ENCODE data around the gene TBC1D3I.
"Not testable (repeated sequence)": the region's sequence is repeated elsewhere in the genome, so short reads cannot be mapped to it uniquely, and the experiment has no call there.

Gene TBC1D3I

DNA sequence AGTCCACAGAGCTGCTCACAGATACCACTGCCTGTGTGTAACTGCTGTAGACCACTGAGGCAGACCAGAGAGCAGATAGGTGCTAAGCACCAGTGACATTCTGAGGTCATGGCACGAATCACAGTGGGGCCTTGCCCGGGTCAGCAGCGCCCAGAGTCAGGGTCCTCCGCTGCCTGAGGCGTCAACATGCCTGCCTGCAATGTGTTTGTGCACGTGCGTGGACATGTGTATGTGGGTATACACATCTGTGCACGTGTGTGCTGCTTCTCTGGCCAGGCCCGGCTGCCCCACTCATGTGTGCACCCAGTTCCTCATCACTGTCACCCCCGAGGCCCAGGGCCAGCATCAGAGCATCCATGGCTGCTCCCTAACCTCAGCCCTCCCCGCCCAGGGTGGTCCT, at the start of gene TBC1D3I:
Gene TBC1D3I (minus strand): TSS at position 101 of the 400 bp plus-strand sequence. CDS start 1,585 bp downstream, outside the sequence.
- not testable (repeated sequence) for DNase-seq (ENCODE audit: low read depth in 2 of 3, low spot score in 1 of 3)

DNA sequence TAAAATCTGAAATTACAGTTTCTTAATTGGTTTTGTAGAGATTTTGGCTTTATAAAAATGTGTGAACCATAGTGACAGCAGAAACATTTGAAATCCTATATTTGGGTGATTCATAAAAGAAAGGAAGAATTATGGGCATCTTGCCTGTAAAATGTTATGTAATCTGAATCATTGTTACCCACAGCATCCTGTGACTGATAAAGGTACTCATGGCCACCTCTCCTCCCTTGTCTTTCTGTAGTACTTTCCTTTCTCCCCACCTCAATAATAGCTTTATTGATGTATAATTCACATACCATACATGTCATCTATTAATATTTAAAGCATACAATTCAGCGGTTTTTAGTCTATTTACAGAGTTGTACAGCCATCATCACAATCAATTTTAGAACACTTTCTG, 30.8 kb upstream of the TBC1D3I start:
- DNase-seq (ENCODE audit: low read depth in 2 of 3, low spot score in 1 of 3), result not testable (repeated sequence)

- DNase-seq (ENCODE audit: low read depth in 2 of 3, low spot score in 1 of 3), result not testable (repeated sequence)
These were observed 25.7 kb upstream of the TBC1D3I start for GRCh38 chr17:36289965-36290612.

- not testable (repeated sequence) for DNase-seq (ENCODE audit: low read depth in 2 of 3, low spot score in 1 of 3)
These were observed 19.8 kb upstream of the TBC1D3I start for GRCh38 chr17:36284219-36284618.

GRCh38 chr17:36283256-36283655, 18.9 kb upstream of the TBC1D3I start:
- DNase-seq (ENCODE audit: low read depth in 2 of 3, low spot score in 1 of 3), result not testable (repeated sequence)

- DNase-seq (ENCODE audit: low read depth in 2 of 3, low spot score in 1 of 3), result not testable (repeated sequence)
These were observed 22.3 kb downstream of the TBC1D3I start for GRCh38 chr17:36242046-36242445.

GRCh38 chr17:36229644-36230043, 34.7 kb downstream of the TBC1D3I start:
- not testable (repeated sequence) for DNase-seq (ENCODE audit: low read depth in 2 of 3, low spot score in 1 of 3)

GRCh38 chr17:36222967-36223366, 41.4 kb downstream of the TBC1D3I start:
- DNase-seq (ENCODE audit: low read depth in 2 of 3, low spot score in 1 of 3), result not testable (repeated sequence)

DNA sequence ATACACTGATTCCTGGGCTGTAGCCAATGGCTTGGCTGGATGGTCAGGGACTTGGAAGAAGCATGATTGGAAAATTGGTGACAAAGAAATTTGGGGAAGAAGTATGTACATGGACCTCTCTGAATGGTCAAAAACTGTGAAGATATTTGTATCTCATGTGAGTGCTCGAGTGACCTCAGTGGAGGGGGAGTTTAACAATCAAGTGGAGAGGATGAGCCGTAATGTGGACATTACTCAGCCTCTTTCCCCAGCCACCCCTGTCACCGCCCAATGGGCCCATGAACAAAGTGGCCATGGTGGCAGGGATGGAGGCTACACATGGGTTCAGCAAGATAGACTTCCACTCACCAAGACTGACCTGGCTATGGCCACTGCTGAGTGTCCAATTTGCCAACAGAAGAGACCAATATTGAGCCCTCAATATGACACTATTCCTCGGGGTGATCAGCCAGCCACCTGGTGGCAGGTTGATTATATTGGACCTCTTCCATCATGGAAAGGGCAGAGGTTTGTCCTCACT, 42.7 kb downstream of the TBC1D3I start:
- DNase-seq (ENCODE audit: low read depth in 2 of 3, low spot score in 1 of 3), result not testable (repeated sequence)

DNA sequence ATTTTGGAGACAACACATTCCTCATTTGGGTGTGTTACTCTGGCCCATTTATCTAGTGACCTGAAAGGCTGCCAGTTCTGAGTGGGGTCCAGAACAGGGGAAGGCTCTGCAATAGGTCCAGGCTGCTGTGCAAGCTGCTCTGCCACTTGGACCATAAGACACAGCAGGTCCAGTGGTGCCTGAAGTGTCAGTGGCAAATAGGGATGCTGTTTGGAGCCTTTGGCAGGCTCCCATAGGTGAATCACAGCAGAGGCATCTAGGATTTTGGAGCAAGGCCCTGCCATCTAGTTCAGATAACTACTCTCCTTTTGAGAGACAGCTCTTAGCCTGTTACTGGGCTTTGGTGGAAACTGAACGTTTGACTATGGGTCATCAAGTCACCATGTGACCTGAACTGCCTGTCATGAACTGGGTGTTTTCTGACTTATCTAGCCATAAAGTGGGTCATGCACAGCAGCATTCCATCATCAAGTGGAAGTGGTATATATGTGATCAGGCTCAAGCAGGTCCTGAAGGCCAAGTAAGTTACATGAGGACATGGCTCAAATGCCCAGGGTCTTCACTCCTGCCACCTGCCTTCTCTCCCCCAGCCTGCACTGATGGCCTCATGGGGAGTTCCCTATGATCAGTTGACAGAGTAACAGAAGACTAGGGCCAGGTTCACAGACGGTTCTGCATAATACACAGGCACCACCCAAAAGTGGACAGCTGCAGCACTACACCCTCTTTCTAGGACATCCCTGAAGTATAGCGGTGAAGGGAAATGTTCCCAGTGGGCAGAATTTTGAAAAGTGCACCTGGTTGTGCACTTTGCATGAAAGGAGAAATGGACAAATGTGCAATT, 43.4 kb downstream of the TBC1D3I start:
- not testable (repeated sequence) for DNase-seq (ENCODE audit: low read depth in 2 of 3, low spot score in 1 of 3)

GRCh38 chr17:36219556-36219955, 44.8 kb downstream of the TBC1D3I start:
- DNase-seq (ENCODE audit: low read depth in 2 of 3, low spot score in 1 of 3), result not testable (repeated sequence)

DNA sequence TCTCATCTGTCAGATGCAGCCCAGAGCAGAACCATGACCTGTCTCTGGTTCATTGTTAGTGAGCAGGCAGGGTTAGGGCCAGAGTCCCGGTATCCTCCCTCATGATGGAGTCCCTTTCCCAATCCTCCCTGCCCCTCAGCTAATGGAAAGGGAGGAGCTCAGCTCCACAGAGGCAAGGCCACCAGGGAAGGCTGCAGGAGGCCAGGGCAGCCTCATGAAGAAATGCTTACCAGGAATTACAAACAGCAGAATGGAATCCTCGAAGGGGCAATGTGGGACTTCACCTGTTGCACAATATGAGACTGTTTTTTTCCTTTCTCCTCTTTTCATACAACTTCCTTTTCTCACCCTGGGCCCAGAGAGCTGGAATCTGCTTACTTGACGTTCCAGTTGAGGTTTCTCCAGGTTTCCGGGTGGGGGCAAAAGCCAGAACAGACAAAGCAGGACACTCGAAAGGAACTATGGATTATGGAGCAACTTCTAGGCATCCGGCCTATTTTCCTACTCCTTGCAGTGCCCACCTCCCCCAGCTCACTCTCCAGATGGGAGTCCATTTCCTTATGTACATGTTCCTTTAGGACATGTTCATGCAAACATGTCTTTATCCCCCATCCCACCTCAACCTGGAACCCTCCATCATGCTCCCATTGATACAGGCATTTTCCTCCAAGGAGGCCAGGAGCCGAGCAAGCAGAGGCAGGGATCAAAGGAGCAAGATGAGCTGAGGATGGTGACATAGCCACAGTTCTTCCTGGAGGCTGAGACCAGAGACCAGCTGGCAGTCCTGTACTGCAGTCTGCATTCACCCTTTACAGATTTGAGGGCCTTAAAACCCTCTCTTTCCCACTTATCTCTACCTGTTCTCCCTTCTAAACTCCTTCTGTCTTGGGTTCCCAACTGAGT, 48.7 kb downstream of the TBC1D3I start:
- not testable (repeated sequence) for DNase-seq (ENCODE audit: low read depth in 2 of 3, low spot score in 1 of 3)

- DNase-seq (ENCODE audit: low read depth in 2 of 3, low spot score in 1 of 3), result no peak
These were observed 49.5 kb downstream of the TBC1D3I start for GRCh38 chr17:36214918-36215317.

GRCh38 chr17:36213695-36214094, 50.7 kb downstream of the TBC1D3I start:
- DNase-seq (ENCODE audit: low read depth in 2 of 3, low spot score in 1 of 3), result no peak

GRCh38 chr17:36212966-36213365, 51.4 kb downstream of the TBC1D3I start:
- no peak for DNase-seq (ENCODE audit: low read depth in 2 of 3, low spot score in 1 of 3)

GRCh38 chr17:36212272-36212605, 52.1 kb downstream of the TBC1D3I start:
- no peak for DNase-seq (ENCODE audit: low read depth in 2 of 3, low spot score in 1 of 3)

DNA sequence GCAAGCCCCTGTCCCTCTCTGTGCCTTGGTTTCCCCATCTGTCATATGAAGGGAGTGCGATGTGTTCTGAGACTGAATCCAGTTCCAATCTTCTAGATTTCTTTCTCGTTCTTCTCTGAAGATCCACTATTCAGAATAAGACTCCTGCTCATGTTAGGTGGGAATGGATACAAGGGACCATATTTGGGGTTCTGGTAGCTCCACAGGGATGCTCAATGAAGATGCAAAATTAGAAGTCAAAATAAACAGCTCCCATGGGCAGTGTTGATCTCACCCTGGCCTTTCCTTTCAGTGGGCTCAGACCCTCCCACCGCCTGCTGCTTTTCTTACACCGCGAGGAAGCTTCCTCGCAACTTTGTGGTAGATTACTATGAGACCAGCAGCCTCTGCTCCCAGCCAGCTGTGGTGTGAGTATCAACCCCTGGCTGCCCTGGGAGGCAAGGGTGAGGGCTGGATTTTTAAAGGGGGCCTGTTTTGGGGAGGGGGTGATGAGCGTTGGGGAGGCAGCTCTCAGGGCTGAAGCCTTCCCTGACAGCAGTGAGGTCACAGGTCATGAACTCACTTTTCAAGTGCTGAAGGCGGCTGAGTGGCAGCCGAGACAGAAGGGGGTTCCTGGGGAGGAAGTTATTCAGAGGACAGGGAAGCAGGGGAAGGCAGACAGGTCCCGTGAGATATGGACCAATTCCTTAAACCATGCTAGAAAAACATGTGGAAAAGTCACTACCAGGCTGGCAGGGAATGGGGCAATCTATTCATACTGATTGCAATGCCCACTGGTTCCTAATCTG, 52.7 kb downstream of the TBC1D3I start:
- not testable (repeated sequence) for DNase-seq (ENCODE audit: low read depth in 2 of 3, low spot score in 1 of 3)

GRCh38 chr17:36210439-36211211, 53.7 kb downstream of the TBC1D3I start, which contains the start of gene CCL4L2:
Gene CCL4L2, plus strand, starts transcription at chr17:36211063.
- not testable (repeated sequence) for DNase-seq (ENCODE audit: low read depth in 2 of 3, low spot score in 1 of 3)

- DNase-seq (ENCODE audit: low read depth in 2 of 3, low spot score in 1 of 3), result no peak
These were observed 54.8 kb downstream of the TBC1D3I start for GRCh38 chr17:36209575-36209974.

All from stimulated activated CD4-positive, alpha-beta T cell treated with anti-CD3 and anti-CD28 coated beads, Interleukin-12 subunit alpha, Interleukin-12 subunit beta, amount 100 ng/mL, for 48 hours (primary cell).